ENCODE measurements around the gene PLEKHN1.

GRCh38 chr1:939511-940106 is 26.7 kb upstream of the PLEKHN1 start:
- no peak for TF ChIP-seq EZH2phosphoT487 (IDR thresholded peaks at IDR 0.05; ENCODE audit: low read depth, severe bottlenecking, unreplicated experiment)
- no peak for TF ChIP-seq CTCF (IDR thresholded peaks at IDR 0.05; ENCODE audit: poor library complexity)

Measured in hepatocyte (in vitro differentiated cells).